Esophagus squamous epithelium (tissue), 5 donors: Measurements from ENCODE around the gene PLD5. TPM values are rescaled to one million over a fixed set of nuclear protein-coding genes. Genes with fewer than 3 reads are reported as not detected.

Experiments
- DNase-seq: peaks from one replicate; lab custom pipeline; 2025; lab: John Stamatoyannopoulos, UW
- H3K27ac ChIP-seq, 4 donors: fragments of 200-600 bp; sonication (generic); one replicate each; pipeline ENCODE4 v1.5.1; 2016 to 2019; ENCODE audit warnings: mild to moderate bottlenecking in 1 of 4
- H3K27me3 ChIP-seq, 4 donors: fragments of 200-600 bp; sonication (generic); 1 replicate in 3 of 4; 2 replicates in 1 of 4; pipeline versions ENCODE4 v1.5.1 to v1.6.0; 2017 to 2021; ENCODE audit warnings: antibody characterized with exemption in 1 of 4
- H3K36me3 ChIP-seq, 3 donors: fragments of 200-600 bp; sonication (generic); one replicate each; pipeline ENCODE4 v1.5.1; 2016 to 2019
- H3K4me1 ChIP-seq, 3 donors: fragments of 200-600 bp; sonication (generic); one replicate each; pipeline ENCODE4 v1.5.1; 2017 to 2019
- H3K4me3 ChIP-seq, 4 donors: fragments of 200-600 bp; sonication (generic); 1 replicate in 3 of 4; 2 replicates in 1 of 4; pipeline ENCODE4 v1.5.1; 2016 to 2019; ENCODE audit warnings: mild to moderate bottlenecking in 2 of 4, moderate library complexity in 1 of 4
- H3K9me3 ChIP-seq, 3 donors: fragments of 200-600 bp; sonication (generic); one replicate each; pipeline ENCODE4 v1.5.1; 2016 to 2019
- POLR2A ChIP-seq, 4 donors: fragments of 450-650 bp; IDR thresholded peaks; one replicate each; pipeline ENCODE4 v1.6.1; 2017; ENCODE audit warnings: antibody characterized with exemption in 4 of 4, mild to moderate bottlenecking in 4 of 4, moderate library complexity in 3 of 4
- WGBS, 2 donors: methylation state at CpG; one replicate each; pipeline ENCODE4 v1.1.5; 2018; 5-methylcytosine and 5-hydroxymethylcytosine counted together
- intact Hi-C: fragments of 100-400 bp; cut with DNase I; formaldehyde crosslinking; loops from one replicate; pipeline ENCODE4 v1.15.0; 2022
- total RNA-seq, 4 donors: library from RNA; depleted of rRNA; stranded (reverse); fragments of >200 nt; gene quantifications; one replicate each; pipeline ENCODE4 v1.1.0, GENCODE V29; 2016
- TF ChIP-seq, protein P1 (sequence below), 6 experiments: fragments of 450-650 bp in 4 of 6; fragments of 200-600 bp in 2 of 6; sonication (generic) in 2 of 6; IDR thresholded peaks; one replicate each; pipeline ENCODE4 v1.5.1; 2016 to 2019; ENCODE audit warnings: antibody characterized with exemption in 6 of 6, mild to moderate bottlenecking in 4 of 6, moderate library complexity in 4 of 6
- donor health status: DM: yes; HTN: yes; CAD: no.

PLD5 gene
- total RNA-seq, 4 donors from 2014 or later: 0.18 to 0.57 TPM; not detected in 2

DNA sequence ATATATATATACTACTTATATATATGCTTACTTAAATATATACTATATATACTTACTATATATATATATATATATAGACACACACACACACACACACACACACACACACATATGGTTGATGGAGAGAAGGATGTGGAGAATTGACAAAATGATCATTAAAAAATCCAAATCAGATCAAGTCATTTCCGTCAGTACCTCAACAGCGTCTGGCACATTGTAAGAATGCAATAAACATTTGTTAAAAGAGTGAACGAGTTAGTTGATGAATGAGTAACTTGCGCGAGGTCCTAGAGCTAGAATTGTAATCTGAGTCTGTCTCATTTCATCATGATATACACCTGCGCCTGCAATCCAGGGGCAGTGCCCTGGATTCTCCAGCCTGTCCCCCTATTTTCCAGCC lies 282.6 kb downstream of the PLD5 start:
- Histone ChIP-seq H3K27ac (no peak overlapping the region), H3K4me1 (no peaks in the 10 kb centered on the region), H3K27me3 (no peaks in the 10 kb centered on the region), H3K9me3 (no peaks in the 10 kb centered on the region), H3K36me3 (no peaks in the 10 kb centered on the region), H3K4me3 (no peak overlapping the region)
- intact Hi-C loops: no loop called here
- TF ChIP-seq, protein P1, sequence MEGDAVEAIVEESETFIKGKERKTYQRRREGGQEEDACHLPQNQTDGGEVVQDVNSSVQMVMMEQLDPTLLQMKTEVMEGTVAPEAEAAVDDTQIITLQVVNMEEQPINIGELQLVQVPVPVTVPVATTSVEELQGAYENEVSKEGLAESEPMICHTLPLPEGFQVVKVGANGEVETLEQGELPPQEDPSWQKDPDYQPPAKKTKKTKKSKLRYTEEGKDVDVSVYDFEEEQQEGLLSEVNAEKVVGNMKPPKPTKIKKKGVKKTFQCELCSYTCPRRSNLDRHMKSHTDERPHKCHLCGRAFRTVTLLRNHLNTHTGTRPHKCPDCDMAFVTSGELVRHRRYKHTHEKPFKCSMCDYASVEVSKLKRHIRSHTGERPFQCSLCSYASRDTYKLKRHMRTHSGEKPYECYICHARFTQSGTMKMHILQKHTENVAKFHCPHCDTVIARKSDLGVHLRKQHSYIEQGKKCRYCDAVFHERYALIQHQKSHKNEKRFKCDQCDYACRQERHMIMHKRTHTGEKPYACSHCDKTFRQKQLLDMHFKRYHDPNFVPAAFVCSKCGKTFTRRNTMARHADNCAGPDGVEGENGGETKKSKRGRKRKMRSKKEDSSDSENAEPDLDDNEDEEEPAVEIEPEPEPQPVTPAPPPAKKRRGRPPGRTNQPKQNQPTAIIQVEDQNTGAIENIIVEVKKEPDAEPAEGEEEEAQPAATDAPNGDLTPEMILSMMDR (IDR thresholded peaks at IDR 0.05): no peak
- TF ChIP-seq POLR2A (IDR thresholded peaks at IDR 0.05): no peak
- no peak for DNase-seq
- 75 to 88% methylated on average over 6 of the region's 6 CpGs for WGBS, 2 donors

DNA sequence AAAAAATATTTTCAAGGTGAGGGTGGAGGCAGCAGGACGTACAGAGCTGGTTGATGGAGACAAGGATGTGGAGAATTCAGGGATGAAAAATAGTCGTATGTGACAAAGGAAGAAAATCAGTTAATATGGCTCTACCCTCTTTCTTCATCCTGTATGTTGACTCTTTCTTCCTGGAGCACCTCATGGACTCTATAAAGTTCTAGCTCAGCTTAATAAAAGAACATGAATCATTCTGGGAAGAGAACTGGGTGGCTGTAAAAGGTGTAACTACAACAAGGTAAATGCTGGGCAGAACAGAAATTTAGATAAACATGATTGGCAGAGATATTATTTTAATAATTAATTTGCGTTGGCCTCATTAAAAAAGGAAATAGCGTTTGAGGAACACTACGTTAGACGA lies 283.8 kb downstream of the PLD5 start:
- intact Hi-C loops: no loop called here
- WGBS, 2 donors: 74% methylated on average over 6 of the region's 6 CpGs

DNA sequence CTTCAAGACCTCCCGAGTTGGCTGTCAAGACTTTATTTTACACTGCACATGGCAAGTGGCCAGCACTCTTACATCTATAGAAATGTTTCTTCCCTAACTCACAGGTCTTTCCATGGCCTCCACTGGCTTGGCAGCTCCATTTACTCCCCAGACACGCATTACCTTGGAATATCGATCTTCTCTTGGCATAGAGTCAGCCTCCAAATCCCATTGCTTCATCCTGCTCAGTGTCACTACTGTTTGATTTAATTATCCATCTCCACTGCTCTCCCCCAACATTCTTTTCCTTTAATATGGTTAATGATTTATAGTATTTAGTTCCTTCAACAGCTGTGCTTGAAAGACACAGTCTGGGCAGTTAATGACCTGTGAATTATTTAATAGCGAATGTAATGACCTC lies 284.4 kb downstream of the PLD5 start:
- intact Hi-C loops: no loop called here
- Histone ChIP-seq H3K9me3 (no peaks in the 10 kb centered on the region), H3K4me3 (no peak overlapping the region), H3K27me3 (no peaks in the 10 kb centered on the region), H3K27ac (no peak overlapping the region), H3K36me3 (no peaks in the 10 kb centered on the region), H3K4me1 (no peaks in the 10 kb centered on the region)
- no peak for DNase-seq
- 59 to 67% methylated on average over 4 of the region's 4 CpGs for WGBS, 2 donors
- TF ChIP-seq, protein P1 (IDR thresholded peaks at IDR 0.05): no peak
- no peak for TF ChIP-seq POLR2A (IDR thresholded peaks at IDR 0.05)

More for the DNA sequence above, 283.8 kb downstream of the PLD5 start:
- DNase-seq: no peak
- no peaks in the 10 kb centered on the region for H3K4me1 ChIP-seq
- H3K27me3 ChIP-seq: no peaks in the 10 kb centered on the region
- TF ChIP-seq, protein P1 (IDR thresholded peaks at IDR 0.05): no peak
- TF ChIP-seq POLR2A (IDR thresholded peaks at IDR 0.05): no peak
- no peak overlapping the region for H3K4me3 ChIP-seq
- H3K27ac ChIP-seq: no peak overlapping the region
- no peaks in the 10 kb centered on the region for H3K36me3 ChIP-seq
- no peaks in the 10 kb centered on the region for H3K9me3 ChIP-seq

DNA sequence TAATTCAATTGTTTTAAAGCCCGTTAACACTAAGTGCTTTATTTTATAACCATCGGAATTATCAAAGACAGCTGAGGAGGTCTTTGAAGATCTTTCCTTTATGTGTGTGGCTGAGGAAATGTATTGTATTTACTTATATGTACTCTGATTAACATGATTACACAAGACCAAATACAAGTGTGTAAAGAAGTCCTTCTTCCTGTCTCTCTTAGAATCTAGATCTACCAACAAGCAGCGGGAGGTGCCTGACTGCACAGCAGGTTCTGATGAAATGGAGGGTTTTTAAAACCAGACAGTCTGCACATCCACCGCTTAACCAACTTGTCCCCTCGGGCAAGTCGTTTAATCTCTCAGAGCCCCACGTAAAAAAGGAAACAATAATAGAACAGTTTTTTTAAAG lies 285.1 kb downstream of the PLD5 start:
- no peak for DNase-seq
- TF ChIP-seq, protein P1 (IDR thresholded peaks at IDR 0.05): no peak
- no peak for TF ChIP-seq POLR2A (IDR thresholded peaks at IDR 0.05)
- no peak overlapping the region for H3K4me3 ChIP-seq
- intact Hi-C loops: no loop called here
- H3K9me3 ChIP-seq: no peaks in the 10 kb centered on the region
- no peaks in the 10 kb centered on the region for H3K27me3 ChIP-seq
- no peaks in the 10 kb centered on the region for H3K4me1 ChIP-seq
- 61 to 79% methylated on average over 7 of the region's 7 CpGs for WGBS, 2 donors
- no peak overlapping the region for H3K27ac ChIP-seq
- no peaks in the 10 kb centered on the region for H3K36me3 ChIP-seq

DNA sequence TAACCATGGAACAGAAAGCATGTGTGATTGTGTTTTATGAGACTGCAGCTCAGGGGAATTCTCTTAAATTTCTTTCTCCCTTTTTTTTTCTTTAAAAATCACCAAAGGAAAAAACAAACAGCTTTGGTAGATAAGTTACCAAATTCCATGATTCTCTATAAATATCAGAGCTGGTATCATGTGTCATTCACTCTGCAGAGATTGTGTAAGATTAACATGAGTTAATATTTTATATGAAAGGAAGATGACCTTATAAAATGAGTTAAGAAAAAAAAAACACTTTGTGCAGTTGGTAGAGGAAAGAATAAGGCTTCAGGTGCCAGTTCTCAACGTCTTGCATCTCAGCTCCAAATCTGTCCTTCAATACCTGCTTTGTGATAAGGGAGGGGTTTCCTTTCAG lies 287.4 kb downstream of the PLD5 start:
- intact Hi-C loops: no loop called here
- TF ChIP-seq POLR2A (IDR thresholded peaks at IDR 0.05): no peak
- TF ChIP-seq, protein P1 (IDR thresholded peaks at IDR 0.05): no peak
- no peaks in the 10 kb centered on the region for H3K27me3 ChIP-seq
- H3K9me3 ChIP-seq: no peaks in the 10 kb centered on the region
- no peak overlapping the region for H3K27ac ChIP-seq
- H3K4me1 ChIP-seq: no peaks in the 10 kb centered on the region
- H3K4me3 ChIP-seq: no peak overlapping the region
- no peak for DNase-seq
- no peaks in the 10 kb centered on the region for H3K36me3 ChIP-seq
- WGBS, 2 donors: 25 to 42% methylated on average over 1 of the region's 1 CpG
